Measurements from ENCODE around the gene PMVK.

The PMVK gene

GRCh38 chr1:154962795-154963330, 26.3 kb upstream of the PMVK start:
- Histone ChIP-seq H2BK12ac (ENCODE audit: low read length) (no peak overlapping the region), H2BK5ac (ENCODE audit: low read length) (no peak overlapping the region), H3K4me2 (ENCODE audit: insufficient read depth, low read length, poor library complexity, severe bottlenecking) (no peak overlapping the region), H3K79me1 (ENCODE audit: low read depth, low read length) (peaks cover 7% of the 10 kb centered on the region), H2BK15ac (ENCODE audit: low read length) (no peak overlapping the region), H3K4me3 (ENCODE audit: low read length in 2 of 2) (peak overlapping the region in 1 of 2 donors; percentile 89), H3K23ac (ENCODE audit: low read depth, low read length, poor library complexity) (no peak overlapping the region), H2AFZ (ENCODE audit: low read length) (no peak overlapping the region), H4K91ac (ENCODE audit: low read depth, low read length, poor library complexity) (no peak overlapping the region), H2AK5ac (ENCODE audit: low read depth, low read length) (no peak overlapping the region), H3K4me1 (ENCODE audit: control insufficient read depth in 2 of 2, insufficient read depth in 1 of 2, low read depth in 1 of 2, low read length in 2 of 2) (peaks cover 4 to 11% of the 10 kb centered on the region in 2 donors), H3K18ac (ENCODE audit: low read length) (no peak overlapping the region), H4K8ac (ENCODE audit: low read depth, low read length) (no peak overlapping the region), H3K14ac (ENCODE audit: low read length) (no peak overlapping the region), H2BK120ac (ENCODE audit: low read depth, low read length) (no peak overlapping the region), H3K27me3 (ENCODE audit: control insufficient read depth in 3 of 3, insufficient read depth in 3 of 3, low read depth in 1 of 3, low read length in 3 of 3) (no peaks in the 10 kb centered on the region), H3K9me3 (replicated peaks in 1 of 2; ENCODE audit: control insufficient read depth in 2 of 2, insufficient read depth in 1 of 2, low read depth in 1 of 2, low read length in 2 of 2) (no peaks in the 10 kb centered on the region), H3K9ac (ENCODE audit: low read depth, low read length, poor library complexity) (no peak overlapping the region), H3K36me3 (replicated peaks in 1 of 2; ENCODE audit: control insufficient read depth in 2 of 2, insufficient read depth in 2 of 2, low read length in 2 of 2) (peaks cover 36 to 82% of the 10 kb centered on the region in 2 donors), H3K27ac (replicated peaks; ENCODE audit: low read length) (no peak overlapping the region), H3K4ac (ENCODE audit: low read length) (no peak overlapping the region)
- WGBS, 2 donors (ENCODE audit: extremely low coverage in 2 of 2, insufficient read length in 2 of 2, insufficient replicate concordance in 1 of 2) = no CpG with 5 or more reads among the region's 6 CpGs
- no peak for DNase-seq (ENCODE audit: low spot score)

DNA sequence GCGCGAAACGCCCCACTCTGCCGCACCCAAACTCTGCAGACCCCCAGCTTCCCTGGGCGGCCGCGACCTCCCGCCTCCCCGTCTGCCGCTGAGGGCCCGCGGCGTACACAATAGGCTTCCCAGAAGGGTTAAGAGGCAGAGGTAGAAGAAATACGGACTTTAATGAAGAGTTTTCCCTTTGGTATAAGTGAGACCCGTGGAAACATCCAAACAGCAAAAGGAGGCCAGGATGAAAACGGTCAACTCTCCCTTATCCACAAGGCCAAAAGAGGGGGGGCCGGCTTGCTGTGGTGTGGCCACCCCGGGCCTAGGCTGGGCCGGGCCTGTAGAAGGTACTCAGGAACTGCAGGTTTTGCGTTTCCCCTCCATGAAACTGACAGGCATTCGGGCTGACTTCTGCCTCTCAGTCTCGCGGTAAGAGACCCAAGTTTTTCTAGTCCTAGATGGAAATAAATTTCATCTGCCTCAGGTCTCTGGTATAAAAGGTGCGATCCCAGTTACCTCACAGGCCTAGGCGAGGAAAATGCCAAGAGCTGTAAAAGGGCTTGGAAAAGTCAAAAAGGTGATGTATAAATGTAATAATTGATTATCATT, 25.7 kb upstream of the PMVK start:
- Histone ChIP-seq H2AK5ac (ENCODE audit: low read depth, low read length) (no peak overlapping the region), H4K8ac (ENCODE audit: low read depth, low read length) (no peak overlapping the region), H3K4me2 (ENCODE audit: insufficient read depth, low read length, poor library complexity, severe bottlenecking) (peak overlapping the region; percentile 60), H2BK12ac (ENCODE audit: low read length) (no peak overlapping the region), H3K4me3 (ENCODE audit: low read length in 2 of 2) (peak overlapping the region; percentile 89 to 99), H2BK5ac (ENCODE audit: low read length) (peak overlapping the region; percentile 94), H3K4me1 (ENCODE audit: control insufficient read depth in 2 of 2, insufficient read depth in 1 of 2, low read depth in 1 of 2, low read length in 2 of 2) (peaks cover 5 to 12% of the 10 kb centered on the region in 2 donors), H3K36me3 (replicated peaks in 1 of 2; ENCODE audit: control insufficient read depth in 2 of 2, insufficient read depth in 2 of 2, low read length in 2 of 2) (peaks cover 34 to 82% of the 10 kb centered on the region in 2 donors), H2AFZ (ENCODE audit: low read length) (peak overlapping the region; percentile 95), H4K91ac (ENCODE audit: low read depth, low read length, poor library complexity) (no peak overlapping the region), H2BK120ac (ENCODE audit: low read depth, low read length) (no peak overlapping the region), H3K14ac (ENCODE audit: low read length) (no peak overlapping the region), H2BK15ac (ENCODE audit: low read length) (peak overlapping the region; percentile 97), H3K27me3 (ENCODE audit: control insufficient read depth in 3 of 3, insufficient read depth in 3 of 3, low read depth in 1 of 3, low read length in 3 of 3) (no peaks in the 10 kb centered on the region), H3K23ac (ENCODE audit: low read depth, low read length, poor library complexity) (peak overlapping the region; percentile 96), H3K9ac (ENCODE audit: low read depth, low read length, poor library complexity) (peak overlapping the region; percentile 99), H3K18ac (ENCODE audit: low read length) (peak overlapping the region; percentile 100), H3K9me3 (replicated peaks in 1 of 2; ENCODE audit: control insufficient read depth in 2 of 2, insufficient read depth in 1 of 2, low read depth in 1 of 2, low read length in 2 of 2) (no peaks in the 10 kb centered on the region), H3K79me1 (ENCODE audit: low read depth, low read length) (peaks cover 7% of the 10 kb centered on the region), H3K27ac (replicated peaks; ENCODE audit: low read length) (peak overlapping the region; percentile 98), H3K4ac (ENCODE audit: low read length) (no peak overlapping the region)
- no CpG with 5 or more reads among the region's 25 CpGs for WGBS, 2 donors (ENCODE audit: extremely low coverage in 2 of 2, insufficient read length in 2 of 2, insufficient replicate concordance in 1 of 2)
- peak; percentile 48 for DNase-seq (ENCODE audit: low spot score)

- Histone ChIP-seq H3K27me3 (ENCODE audit: control insufficient read depth in 3 of 3, insufficient read depth in 3 of 3, low read depth in 1 of 3, low read length in 3 of 3) (no peaks in the 10 kb centered on the region), H2BK12ac (ENCODE audit: low read length) (no peak within 1 kb of the TSS), H3K23ac (ENCODE audit: low read depth, low read length, poor library complexity) (peak within 1 kb of the TSS; percentile 96), H3K4me1 (ENCODE audit: control insufficient read depth in 2 of 2, insufficient read depth in 1 of 2, low read depth in 1 of 2, low read length in 2 of 2) (peaks cover 13 to 19% of the 10 kb centered on the region in 2 donors), H2BK15ac (ENCODE audit: low read length) (peak within 1 kb of the TSS; percentile 97), H3K36me3 (replicated peaks in 1 of 2; ENCODE audit: control insufficient read depth in 2 of 2, insufficient read depth in 2 of 2, low read length in 2 of 2) (peaks cover 33 to 74% of the 10 kb centered on the region in 2 donors), H2AFZ (ENCODE audit: low read length) (peak within 1 kb of the TSS; percentile 95), H4K8ac (ENCODE audit: low read depth, low read length) (no peak within 1 kb of the TSS), H3K4ac (ENCODE audit: low read length) (peak within 1 kb of the TSS; percentile 39), H2BK5ac (ENCODE audit: low read length) (peak within 1 kb of the TSS; percentile 94), H3K14ac (ENCODE audit: low read length) (peak within 1 kb of the TSS; percentile 75), H2AK5ac (ENCODE audit: low read depth, low read length) (no peak within 1 kb of the TSS), H4K91ac (ENCODE audit: low read depth, low read length, poor library complexity) (no peak within 1 kb of the TSS), H3K79me1 (ENCODE audit: low read depth, low read length) (peaks cover 7% of the 10 kb centered on the region), H3K4me3 (ENCODE audit: low read length in 2 of 2) (peak within 1 kb of the TSS; percentile 89 to 99), H3K18ac (ENCODE audit: low read length) (peak within 1 kb of the TSS; percentile 100), H3K9ac (ENCODE audit: low read depth, low read length, poor library complexity) (peak within 1 kb of the TSS; percentile 99), H3K27ac (replicated peaks; ENCODE audit: low read length) (peak within 1 kb of the TSS; percentile 98), H3K4me2 (ENCODE audit: insufficient read depth, low read length, poor library complexity, severe bottlenecking) (peak within 1 kb of the TSS; percentile 60), H2BK120ac (ENCODE audit: low read depth, low read length) (no peak within 1 kb of the TSS), H3K9me3 (replicated peaks in 1 of 2; ENCODE audit: control insufficient read depth in 2 of 2, insufficient read depth in 1 of 2, low read depth in 1 of 2, low read length in 2 of 2) (no peaks in the 10 kb centered on the region)
- no CpG with 5 or more reads among the region's 93 CpGs for WGBS, 2 donors (ENCODE audit: extremely low coverage in 2 of 2, insufficient read length in 2 of 2, insufficient replicate concordance in 1 of 2)
- DNase-seq (ENCODE audit: low spot score) = peak; percentile 79
These were observed 25.0 kb upstream of the PMVK start, which contains the start of gene PYGO2 for GRCh38 chr1:154961207-154962155. PYGO2 (minus strand) TSS chr1:154961782; CDS start chr1:154961576, 206 bp downstream.

Data from neuronal stem cell (in vitro differentiated cells).